Liver (tissue), 3 donors: ENCODE measurements around the gene TANGO6.

ENCODE experiments used
- FOXA1 ChIP-seq: IDR thresholded peaks from 2 replicates; pipeline ENCODE4 v1.6.1; 2016; ENCODE audit warnings: antibody characterized with exemption
- JUND ChIP-seq, 2 donors: IDR thresholded peaks; 2 replicates each; pipeline ENCODE4 v1.6.1; 2016; ENCODE audit warnings: antibody characterized with exemption in 2 of 2
- RXRA ChIP-seq, 2 donors: IDR thresholded peaks; 2 replicates each; pipeline ENCODE4 v1.6.1; 2017 to 2018; ENCODE audit warnings: antibody characterized with exemption in 2 of 2, mild to moderate bottlenecking in 1 of 2
- SP1 ChIP-seq: IDR thresholded peaks from 2 replicates; pipeline ENCODE4 v1.6.1; 2018; ENCODE audit warnings: antibody characterized with exemption, mild to moderate bottlenecking
- TAF1 ChIP-seq: conservative IDR thresholded peaks from 2 replicates; pipeline ENCODE4 v1.6.1; 2016; ENCODE audit warnings: antibody characterized with exemption, mild to moderate bottlenecking
- TF ChIP-seq, protein P1 (sequence below): fragments of 150-350 bp; IDR thresholded peaks from 2 replicates; pipeline ENCODE4 v1.5.1; 2017; ENCODE audit warnings: improper control_type of control experiment, low read depth, low read length; ENCODE audit not compliant: missing input control
- TF ChIP-seq, protein P2 (sequence below): IDR thresholded peaks from 2 replicates; pipeline ENCODE4 v1.6.1; 2016; ENCODE audit warnings: antibody characterized with exemption
- TF ChIP-seq, protein P3 (sequence below): IDR thresholded peaks from 2 replicates; pipeline ENCODE4 v1.6.1; 2016; ENCODE audit warnings: antibody characterized with exemption
- donor health status: healthy.
- donor health status: healthy.

DNA sequence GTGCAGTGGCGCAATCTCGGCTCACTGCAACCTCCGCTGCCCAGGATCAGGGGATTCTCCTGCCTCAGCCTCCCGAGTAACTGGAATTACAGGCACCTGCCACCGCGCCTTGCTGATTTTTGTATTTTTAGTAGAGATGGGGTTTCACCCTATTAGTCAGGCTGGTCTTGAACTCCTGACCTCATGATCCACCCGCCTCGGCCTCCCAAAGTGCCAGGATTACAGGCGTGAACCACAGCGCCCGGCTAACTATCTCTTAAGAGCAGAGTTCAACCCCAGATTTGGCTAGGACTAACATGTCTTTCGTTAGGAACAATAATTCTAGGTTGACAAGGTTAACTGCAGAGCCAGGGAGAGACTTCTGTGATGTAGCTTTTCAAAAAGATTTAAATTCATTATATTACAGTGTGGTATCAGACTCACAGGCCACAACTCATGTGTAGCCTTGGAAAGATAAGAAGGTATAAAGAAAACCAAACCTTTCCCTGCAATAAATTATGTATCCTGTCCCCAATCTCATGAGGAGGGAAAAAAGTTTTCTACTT, 284.7 kb downstream of the TANGO6 start:
- TF ChIP-seq RXRA (IDR thresholded peaks at IDR 0.05) (peak; percentile 18 to 31), FOXA1 (no peak), TAF1 (no peak), SP1 (no peak), JUND (IDR thresholded peaks at IDR 0.05) (no peak)
- TF ChIP-seq, protein P1, sequence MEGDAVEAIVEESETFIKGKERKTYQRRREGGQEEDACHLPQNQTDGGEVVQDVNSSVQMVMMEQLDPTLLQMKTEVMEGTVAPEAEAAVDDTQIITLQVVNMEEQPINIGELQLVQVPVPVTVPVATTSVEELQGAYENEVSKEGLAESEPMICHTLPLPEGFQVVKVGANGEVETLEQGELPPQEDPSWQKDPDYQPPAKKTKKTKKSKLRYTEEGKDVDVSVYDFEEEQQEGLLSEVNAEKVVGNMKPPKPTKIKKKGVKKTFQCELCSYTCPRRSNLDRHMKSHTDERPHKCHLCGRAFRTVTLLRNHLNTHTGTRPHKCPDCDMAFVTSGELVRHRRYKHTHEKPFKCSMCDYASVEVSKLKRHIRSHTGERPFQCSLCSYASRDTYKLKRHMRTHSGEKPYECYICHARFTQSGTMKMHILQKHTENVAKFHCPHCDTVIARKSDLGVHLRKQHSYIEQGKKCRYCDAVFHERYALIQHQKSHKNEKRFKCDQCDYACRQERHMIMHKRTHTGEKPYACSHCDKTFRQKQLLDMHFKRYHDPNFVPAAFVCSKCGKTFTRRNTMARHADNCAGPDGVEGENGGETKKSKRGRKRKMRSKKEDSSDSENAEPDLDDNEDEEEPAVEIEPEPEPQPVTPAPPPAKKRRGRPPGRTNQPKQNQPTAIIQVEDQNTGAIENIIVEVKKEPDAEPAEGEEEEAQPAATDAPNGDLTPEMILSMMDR = no peak
- TF ChIP-seq, protein P2, sequence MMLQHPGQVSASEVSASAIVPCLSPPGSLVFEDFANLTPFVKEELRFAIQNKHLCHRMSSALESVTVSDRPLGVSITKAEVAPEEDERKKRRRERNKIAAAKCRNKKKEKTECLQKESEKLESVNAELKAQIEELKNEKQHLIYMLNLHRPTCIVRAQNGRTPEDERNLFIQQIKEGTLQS = no peak
- TF ChIP-seq, protein P3, sequence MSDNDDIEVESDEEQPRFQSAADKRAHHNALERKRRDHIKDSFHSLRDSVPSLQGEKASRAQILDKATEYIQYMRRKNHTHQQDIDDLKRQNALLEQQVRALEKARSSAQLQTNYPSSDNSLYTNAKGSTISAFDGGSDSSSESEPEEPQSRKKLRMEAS = no peak
